NCI-H446 treated with DMSO at 0.1 percent for 48 hours (cell line): ENCODE measurements around the gene CXXC1.
"Not testable (repeated sequence)": the region's sequence is repeated elsewhere in the genome, so short reads cannot be mapped to it uniquely, and the experiment has no call there.

Source experiments
- DNase-seq: peaks from one replicate; lab custom pipeline; 2025; lab: John Stamatoyannopoulos, UW

CXXC1 gene

GRCh38 chr18:50297621-50298442, 10.3 kb upstream of the CXXC1 start:
- peak; percentile 27 for DNase-seq

- no peak for DNase-seq
Observed at GRCh38 chr18:50293039-50293438, 5.5 kb upstream of the CXXC1 start.

GRCh38 chr18:50289108-50289443, 1.6 kb upstream of the CXXC1 start:
- no peak for DNase-seq

- DNase-seq, result not testable (repeated sequence)
Observed at GRCh38 chr18:50288348-50289107, 1.0 kb upstream of the CXXC1 start.

- DNase-seq, result no peak
Observed at GRCh38 chr18:50287028-50287440, 458 bp downstream of the CXXC1 start.

GRCh38 chr18:50286391-50287027, 983 bp downstream of the CXXC1 start:
- no peak for DNase-seq

- DNase-seq, result no peak
Observed at GRCh38 chr18:50285631-50286321, 1.7 kb downstream of the CXXC1 start.

GRCh38 chr18:50285071-50285470, 2.4 kb downstream of the CXXC1 start:
- no peak for DNase-seq

- DNase-seq, result no peak
Observed at GRCh38 chr18:50284255-50284885, 3.1 kb downstream of the CXXC1 start.

GRCh38 chr18:50283469-50284209, 3.9 kb downstream of the CXXC1 start:
- DNase-seq, result no peak

GRCh38 chr18:50282521-50283335, 4.8 kb downstream of the CXXC1 start:
- DNase-seq, result no peak

- DNase-seq, result no peak
Observed at GRCh38 chr18:50281972-50282520, 5.4 kb downstream of the CXXC1 start.

- peak; percentile 95 for DNase-seq
Observed at GRCh38 chr18:50281295-50281971, 6.1 kb downstream of the CXXC1 start, which contains the start of gene MBD1. Gene MBD1 (minus strand): TSS chr18:50281523. CDS start chr18:50279992, 1,531 bp downstream.

GRCh38 chr18:50280707-50281294, 6.7 kb downstream of the CXXC1 start:
- DNase-seq, result no peak

GRCh38 chr18:50279752-50280151, 7.7 kb downstream of the CXXC1 start:
- no peak for DNase-seq

GRCh38 chr18:50277942-50278341, 9.6 kb downstream of the CXXC1 start:
- no peak for DNase-seq

- DNase-seq, result no peak
Observed at GRCh38 chr18:50276452-50276851, 11.0 kb downstream of the CXXC1 start.

- DNase-seq, result no peak
Observed at GRCh38 chr18:50275503-50276036, 11.9 kb downstream of the CXXC1 start.

GRCh38 chr18:50274941-50275340, 12.6 kb downstream of the CXXC1 start:
- DNase-seq, result no peak
